GM10248 (cell line): ENCODE data around the gene PPP1R10.
A peak's percentile ranks its signal among the peaks of the same experiment; 100 is the strongest.

Source experiments
- CTCF ChIA-PET: fragments of 300-600 bp; sonication (Branson Sonifier 250); formaldehyde crosslinking; extraction: SDS; loops from one replicate; lab custom pipeline; 2021; ENCODE audit warnings: antibody characterized with exemption; lab: Yijun Ruan, JAX
- POLR2A ChIA-PET: fragments of 350-650 bp; sonication (Branson Sonifier 250); formaldehyde crosslinking; extraction: SDS; loops from one replicate; lab custom pipeline; 2020; ENCODE audit warnings: antibody characterized with exemption; lab: Yijun Ruan, JAX
- DNase-seq: peaks from one replicate; pipeline ENCODE4 v3.0.0; 2012; ENCODE audit errors: extremely low spot score
- CTCF ChIP-seq: IDR thresholded peaks from 2 replicates; pipeline ENCODE4 v1.5.1; 2012; ENCODE audit warnings: mild to moderate bottlenecking, low read depth; ENCODE audit errors: extremely low read depth, missing control alignments, control extremely low read depth

The PPP1R10 gene

GRCh38 chr6:30583921-30584320 is 33.1 kb downstream of the PPP1R10 start:
- TF ChIP-seq CTCF = no peak
- ChIA-PET POLR2A (no interaction called here), CTCF (interaction anchor here (1.2 to 8.4 kb wide), 3 partner anchors 9 to 42 kb away, joined by 6 to 62 read pairs (median 7); no protein-coding TSS in a partner anchor)
- DNase-seq = no peak

GRCh38 chr6:30578051-30578450 is 39.0 kb downstream of the PPP1R10 start:
- ChIA-PET POLR2A (interaction anchor here (0.6 kb wide), 1 partner anchor 21 kb away, joined by 3 read pairs; the partner anchor contains the start of gene PRR3), CTCF (interaction anchor here (0.8 to 2.0 kb wide), 6 partner anchors 11 to 153 kb away, joined by 3 to 9 read pairs (median 4); no protein-coding TSS in a partner anchor)
- no peak for DNase-seq
- no peak for TF ChIP-seq CTCF

GRCh38 chr6:30573113-30573512 is 43.9 kb downstream of the PPP1R10 start:
- POLR2A ChIA-PET = no interaction called here
- CTCF ChIA-PET = interaction anchor here (0.9 to 1.6 kb wide), 3 partner anchors 24 to 91 kb away, joined by 3 to 4 read pairs (median 4); no protein-coding TSS in a partner anchor
- no peak for TF ChIP-seq CTCF
- DNase-seq = no peak

GRCh38 chr6:30572148-30572547 is 44.9 kb downstream of the PPP1R10 start:
- TF ChIP-seq CTCF = no peak
- DNase-seq = no peak
- POLR2A ChIA-PET = no interaction called here
- CTCF ChIA-PET = interaction anchor here (1.0 kb wide), 1 partner anchor 25 kb away, joined by 4 read pairs; no protein-coding TSS in a partner anchor

GRCh38 chr6:30571762-30572082 is 45.3 kb downstream of the PPP1R10 start:
- ChIA-PET POLR2A (interaction anchor here (0.7 to 1.8 kb wide), 5 partner anchors 15 to 79 kb away, joined by 3 to 19 read pairs (median 7); partner anchors contain the start of gene PRR3), CTCF (interaction anchor here (1.0 to 2.3 kb wide), 5 partner anchors 18 to 88 kb away, joined by 4 to 12 read pairs (median 6); no protein-coding TSS in a partner anchor)
- TF ChIP-seq CTCF = no peak
- DNase-seq = no peak

GRCh38 chr6:30571075-30571761 is 45.8 kb downstream of the PPP1R10 start, which contains the start of gene ABCF1:
Gene ABCF1 (plus strand): TSS chr6:30571442. CDS start chr6:30571488, 46 bp downstream.
- CTCF ChIA-PET = interaction anchor here (1.0 to 2.3 kb wide), 7 partner anchors 19 to 89 kb away, joined by 4 to 13 read pairs (median 7); no protein-coding TSS in a partner anchor
- POLR2A ChIA-PET = interaction anchor here (0.7 to 1.8 kb wide), 6 partner anchors 14 to 78 kb away, joined by 3 to 19 read pairs (median 6); partner anchors contain the start of gene PRR3
- DNase-seq = peak; percentile 99
- TF ChIP-seq CTCF = no peak
